ENCODE data around the gene VPS39.

The VPS39 gene

GRCh38 chr15:42199126-42199525 is 9.0 kb downstream of the VPS39 start:
- DNase-seq = no peak

- no peak for DNase-seq
Observed at GRCh38 chr15:42198516-42198915, 9.6 kb downstream of the VPS39 start.

GRCh38 chr15:42194513-42194912 is 13.6 kb downstream of the VPS39 start:
- DNase-seq = no peak

GRCh38 chr15:42193383-42193782 is 14.7 kb downstream of the VPS39 start:
- no peak for DNase-seq

GRCh38 chr15:42191610-42192346 is 16.3 kb downstream of the VPS39 start:
- DNase-seq = no peak

GRCh38 chr15:42190370-42190769 is 17.7 kb downstream of the VPS39 start:
- no peak for DNase-seq

- DNase-seq = no peak
Observed at GRCh38 chr15:42185801-42186200, 22.3 kb downstream of the VPS39 start.

GRCh38 chr15:42184736-42185135 is 23.4 kb downstream of the VPS39 start:
- DNase-seq = no peak

- no peak for DNase-seq
Observed at GRCh38 chr15:42184296-42184695, 23.8 kb downstream of the VPS39 start.

- no peak for DNase-seq
Observed at GRCh38 chr15:42182961-42183360, 25.1 kb downstream of the VPS39 start.

GRCh38 chr15:42182328-42182886 is 25.7 kb downstream of the VPS39 start:
- DNase-seq = no peak

GRCh38 chr15:42178056-42178455 is 30.0 kb downstream of the VPS39 start:
- DNase-seq = no peak

- DNase-seq = no peak
Observed at GRCh38 chr15:42175671-42176070, 32.4 kb downstream of the VPS39 start.

GRCh38 chr15:42172475-42172874 is 35.6 kb downstream of the VPS39 start:
- DNase-seq = no peak

GRCh38 chr15:42171795-42172194 is 36.3 kb downstream of the VPS39 start:
- no peak for DNase-seq

GRCh38 chr15:42171122-42171521 is 37.0 kb downstream of the VPS39 start:
- no peak for DNase-seq

- DNase-seq = no peak
Observed at GRCh38 chr15:42166225-42166940, 41.7 kb downstream of the VPS39 start.

GRCh38 chr15:42165106-42165505 is 43.0 kb downstream of the VPS39 start:
- no peak for DNase-seq

- no peak for DNase-seq
Observed at GRCh38 chr15:42163947-42164550, 44.1 kb downstream of the VPS39 start.

GRCh38 chr15:42163291-42163690 is 44.8 kb downstream of the VPS39 start:
- no peak for DNase-seq

GRCh38 chr15:42160136-42160535 is 48.0 kb downstream of the VPS39 start:
- DNase-seq = no peak

- DNase-seq = no peak
Observed at GRCh38 chr15:42159381-42160015, 48.6 kb downstream of the VPS39 start.

GRCh38 chr15:42158941-42159340 is 49.2 kb downstream of the VPS39 start:
- no peak for DNase-seq

Measured in DMS153 (cell line).